HG03135 (cell line): ENCODE results near the gene MAP1B.

Source experiments
- ATAC-seq: cut with Tn5 transposase; IDR thresholded peaks from one replicate; pipeline ENCODE4 v1.9.1; 2021; ENCODE audit warnings: mild to moderate bottlenecking, moderate library complexity; ENCODE audit not compliant: unreplicated experiment

Gene MAP1B

DNA sequence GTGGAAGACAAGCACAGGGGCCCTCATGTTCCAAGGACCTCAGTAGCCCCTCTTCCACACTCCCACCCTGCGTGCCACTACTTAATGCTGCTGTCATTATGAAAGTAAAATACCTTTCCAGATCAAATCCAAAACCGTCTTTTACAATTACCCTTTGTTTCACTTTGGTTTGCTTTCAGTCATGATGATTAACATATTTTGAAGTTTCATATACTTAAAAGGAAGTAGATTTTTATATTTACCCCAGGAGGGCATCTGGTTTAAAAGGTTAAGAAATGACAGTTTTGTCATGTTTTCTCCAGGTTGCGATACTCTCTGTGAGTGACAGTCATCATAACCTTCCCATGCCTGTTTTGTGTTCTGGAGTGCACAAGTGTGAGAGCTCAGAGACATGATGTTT is 13.5 kb upstream of the MAP1B start:
- ATAC-seq = no peak

- no peak for ATAC-seq
Observed at GRCh38 chr5:72096602-72097188, 10.6 kb upstream of the MAP1B start.

DNA sequence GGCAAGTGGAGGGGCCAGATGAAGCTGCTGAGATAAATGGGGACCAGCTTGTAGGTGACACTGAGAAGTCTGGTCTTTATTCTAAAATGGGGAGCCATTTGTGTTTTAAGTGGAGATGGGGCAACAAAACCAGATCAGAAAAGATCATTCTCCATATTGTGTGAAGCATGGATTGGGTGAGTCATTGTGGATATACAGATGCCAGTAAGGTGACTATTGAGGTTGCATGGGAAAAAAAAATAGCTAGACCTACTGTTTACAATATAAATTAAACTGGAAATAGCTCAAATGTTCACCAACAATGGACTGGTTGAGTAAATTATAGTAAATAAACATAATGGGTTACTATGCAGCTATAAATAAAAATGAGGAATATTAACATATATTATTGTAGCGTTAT is 5.4 kb upstream of the MAP1B start:
- ATAC-seq = no peak

GRCh38 chr5:72106817-72107130 is 501 bp upstream of the MAP1B start:
- no peak for ATAC-seq

GRCh38 chr5:72107901-72108201 is 576 bp downstream of the MAP1B start:
- ATAC-seq = no peak

GRCh38 chr5:72108202-72109061 is 1.2 kb downstream of the MAP1B start:
- no peak for ATAC-seq

GRCh38 chr5:72109062-72109411 is 1.8 kb downstream of the MAP1B start:
- no peak for ATAC-seq

GRCh38 chr5:72109625-72110024 is 2.4 kb downstream of the MAP1B start:
- no peak for ATAC-seq

- no peak for ATAC-seq
Observed at GRCh38 chr5:72110394-72111013, 3.2 kb downstream of the MAP1B start.

GRCh38 chr5:72112389-72112788 is 5.1 kb downstream of the MAP1B start:
- no peak for ATAC-seq

DNA sequence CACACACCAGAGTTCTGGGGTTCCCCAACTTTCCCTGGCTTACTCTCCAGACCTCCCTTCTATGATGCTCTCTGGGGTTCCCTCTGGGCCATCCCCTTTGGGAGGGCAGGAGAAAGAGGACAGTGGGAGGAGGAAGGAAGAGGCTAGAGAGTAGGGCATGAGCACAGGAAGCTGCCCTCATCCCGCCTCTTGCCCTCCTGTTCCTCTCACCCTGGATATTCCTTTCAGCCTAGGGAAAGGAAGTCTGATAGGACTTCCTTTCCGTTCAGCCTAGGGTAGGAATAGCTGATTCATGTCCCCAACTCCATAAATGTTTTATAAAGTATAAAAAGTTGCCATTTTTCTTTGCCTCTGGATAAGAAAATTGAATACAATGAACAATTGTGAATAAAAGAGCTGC is 7.4 kb downstream of the MAP1B start:
- no peak for ATAC-seq

DNA sequence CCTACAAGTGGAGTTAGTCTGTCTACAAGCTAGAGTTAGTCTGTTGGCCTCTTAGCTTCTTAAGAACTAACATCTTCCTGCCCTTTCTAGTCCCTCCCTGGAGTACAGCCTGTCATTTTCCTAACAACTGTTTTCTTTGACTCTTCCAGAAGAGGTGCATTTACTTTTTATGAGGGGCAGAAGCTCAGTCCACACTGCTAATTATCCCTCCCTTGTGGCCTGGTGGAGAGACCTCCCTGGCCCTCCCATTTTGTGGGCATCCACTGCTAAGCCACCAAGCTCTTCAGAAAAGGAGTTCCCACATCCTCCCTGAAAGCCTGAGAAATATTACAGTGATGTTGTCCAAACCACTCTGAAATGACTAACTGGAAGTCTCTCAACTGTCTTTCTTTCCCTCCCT is 8.0 kb downstream of the MAP1B start:
- no peak for ATAC-seq

DNA sequence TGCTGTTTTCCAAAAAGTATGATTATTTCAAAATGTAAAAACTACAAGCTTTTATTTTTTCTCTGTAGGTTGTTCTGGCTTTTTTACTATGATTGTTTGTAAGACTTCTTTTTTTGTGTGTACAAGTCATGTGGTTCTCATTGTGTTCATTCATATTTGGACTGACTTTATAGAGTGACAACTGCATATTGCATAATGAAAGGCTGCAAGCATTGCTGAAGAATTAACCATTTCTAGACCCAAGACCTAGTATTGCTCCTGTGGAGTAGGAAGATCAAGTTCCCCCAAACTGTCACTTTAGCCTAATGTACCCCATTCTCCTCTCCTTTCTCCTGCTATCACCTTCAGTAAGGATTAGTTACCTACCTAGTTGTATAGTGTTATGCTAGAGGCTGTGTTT is 10.0 kb downstream of the MAP1B start:
- ATAC-seq = no peak

- no peak for ATAC-seq
Observed at GRCh38 chr5:72121052-72121779, 13.9 kb downstream of the MAP1B start.

DNA sequence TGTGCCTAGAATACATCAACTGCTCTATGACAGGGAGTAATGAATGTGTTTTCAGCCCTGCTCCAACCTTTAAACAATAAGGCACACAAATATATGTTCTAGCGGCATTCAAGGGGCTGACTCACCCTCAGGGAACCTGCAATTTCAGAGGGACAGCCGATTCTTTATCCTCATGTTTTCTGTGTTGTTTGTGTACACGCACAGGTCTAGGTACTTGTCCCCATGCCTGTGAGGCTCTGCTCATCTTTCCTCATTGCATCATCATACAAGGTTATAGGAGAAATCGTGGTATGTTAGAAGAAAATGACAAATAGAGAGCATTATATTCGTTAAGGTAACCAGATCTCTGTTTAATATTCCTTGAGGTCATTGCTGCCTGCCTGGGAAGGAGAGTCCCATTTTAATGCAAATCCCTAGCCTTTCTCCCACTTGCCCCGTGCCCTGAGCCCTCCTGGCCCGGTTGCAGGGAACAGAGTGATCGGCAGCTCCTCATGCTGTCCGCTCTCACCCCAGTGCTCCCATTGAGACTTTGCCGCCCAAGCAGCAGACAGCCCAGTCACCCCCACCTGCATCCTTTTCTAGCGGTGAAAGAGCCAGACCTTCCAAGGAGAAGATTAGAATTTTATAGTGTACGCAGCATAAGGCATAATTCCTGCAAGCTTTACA is 14.6 kb downstream of the MAP1B start:
- ATAC-seq = no peak

DNA sequence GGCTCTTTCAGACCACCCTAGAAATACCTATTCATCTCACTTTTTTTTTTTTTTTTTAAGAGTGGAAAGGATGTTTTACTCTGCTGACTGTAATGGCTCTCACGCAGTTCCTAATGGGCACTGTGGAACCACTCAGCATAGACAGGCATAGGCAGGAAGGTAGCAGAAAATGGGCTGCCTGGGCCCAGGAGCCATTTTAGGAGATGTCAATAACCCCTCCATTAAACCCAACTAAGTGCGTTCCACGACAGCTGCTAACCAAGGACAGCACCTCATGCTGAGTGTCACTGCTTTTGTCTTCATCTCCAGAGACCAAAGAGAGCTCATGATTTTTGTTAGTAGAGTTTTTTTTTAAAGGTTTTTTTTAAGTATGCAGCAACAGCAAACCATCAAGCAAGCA is 15.3 kb downstream of the MAP1B start:
- ATAC-seq = no peak

GRCh38 chr5:72123764-72124376 is 16.6 kb downstream of the MAP1B start:
- no peak for ATAC-seq

DNA sequence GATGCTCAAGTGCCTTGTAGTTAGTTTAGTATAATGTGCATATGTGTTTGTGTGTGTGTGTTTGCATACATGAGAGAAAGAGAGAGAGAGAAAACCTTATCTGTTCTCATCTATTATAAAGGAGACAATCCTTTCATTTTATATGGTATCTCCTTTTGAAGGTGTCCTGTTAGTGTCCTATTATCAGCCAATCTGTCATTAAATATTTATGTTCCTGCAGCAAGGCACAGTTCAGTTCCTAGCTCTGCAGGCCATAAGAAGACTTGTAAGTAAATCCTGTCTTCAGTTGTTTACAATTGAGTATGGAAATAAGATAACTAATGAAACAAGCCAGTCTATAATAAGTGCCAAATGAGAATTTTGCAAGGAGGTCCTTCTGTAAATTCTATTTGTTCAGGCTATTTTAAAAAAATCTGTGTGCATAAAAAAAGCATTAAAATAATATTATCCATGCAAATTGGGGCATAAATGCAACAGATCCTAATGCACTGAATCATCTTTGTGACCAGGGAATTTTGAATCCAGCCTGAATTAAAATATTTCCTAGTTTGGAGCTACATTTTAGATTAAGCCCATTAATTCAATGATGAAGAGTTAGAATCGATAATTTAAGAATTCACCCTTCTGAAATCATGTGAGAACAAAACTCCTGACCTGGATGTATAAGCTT is 18.1 kb downstream of the MAP1B start:
- no peak for ATAC-seq

- ATAC-seq = no peak
Observed at GRCh38 chr5:72125941-72126620, 18.8 kb downstream of the MAP1B start.

DNA sequence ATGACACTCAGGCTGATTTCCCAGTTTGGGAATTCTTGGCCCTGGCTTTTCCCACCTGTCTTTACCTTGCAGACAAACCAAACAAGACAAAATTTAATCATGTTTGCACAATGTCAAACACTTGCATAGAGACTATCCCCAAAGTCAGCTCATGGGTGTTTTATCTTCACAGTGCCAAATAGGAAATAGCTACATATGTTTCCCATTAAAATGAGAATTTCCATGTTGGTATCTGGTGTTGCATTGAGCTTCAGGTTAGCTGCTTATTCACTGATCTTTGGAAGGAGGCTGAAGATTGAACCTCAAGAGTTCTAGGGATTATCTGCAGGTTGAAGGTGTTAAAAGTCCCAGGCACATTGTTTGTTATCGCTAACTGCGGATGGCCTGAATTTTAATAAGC is 19.5 kb downstream of the MAP1B start:
- no peak for ATAC-seq
